ENCODE data around the gene VDR.

VDR gene

GRCh38 chr12:47863467-47863866 lies 41.3 kb downstream of the VDR start:
- Histone ChIP-seq H3K4me3 (ENCODE audit: low read depth in 1 of 2, low read length in 2 of 2) (no peak overlapping the region), H3K36me3 (ENCODE audit: control insufficient read depth in 1 of 2, insufficient read depth in 2 of 2, low read length in 2 of 2) (peaks cover 38 to 71% of the 10 kb centered on the region in 2 donors), H3K4me1 (ENCODE audit: control insufficient read depth in 1 of 2, insufficient read depth in 2 of 2, low read length in 2 of 2) (peaks cover 32 to 47% of the 10 kb centered on the region in 2 donors), H3K27me3 (ENCODE audit: control insufficient read depth in 1 of 2, insufficient read depth in 2 of 2, low read length in 2 of 2) (no peaks in the 10 kb centered on the region), H3K9ac (ENCODE audit: low read depth in 1 of 2, low read length in 2 of 2) (no peak overlapping the region), H3K9me3 (ENCODE audit: control insufficient read depth in 1 of 2, low read length in 2 of 2) (no peaks in the 10 kb centered on the region), H3K27ac (ENCODE audit: low read depth, low read length) (no peak overlapping the region)

GRCh38 chr12:47862881-47863280 lies 41.9 kb downstream of the VDR start:
- Histone ChIP-seq H3K27me3 (ENCODE audit: control insufficient read depth in 1 of 2, insufficient read depth in 2 of 2, low read length in 2 of 2) (no peaks in the 10 kb centered on the region), H3K9me3 (ENCODE audit: control insufficient read depth in 1 of 2, low read length in 2 of 2) (no peaks in the 10 kb centered on the region), H3K27ac (ENCODE audit: low read depth, low read length) (no peak overlapping the region), H3K9ac (ENCODE audit: low read depth in 1 of 2, low read length in 2 of 2) (no peak overlapping the region), H3K36me3 (ENCODE audit: control insufficient read depth in 1 of 2, insufficient read depth in 2 of 2, low read length in 2 of 2) (peaks cover 39 to 72% of the 10 kb centered on the region in 2 donors), H3K4me1 (ENCODE audit: control insufficient read depth in 1 of 2, insufficient read depth in 2 of 2, low read length in 2 of 2) (peaks cover 26 to 49% of the 10 kb centered on the region in 2 donors), H3K4me3 (ENCODE audit: low read depth in 1 of 2, low read length in 2 of 2) (no peak overlapping the region)

GRCh38 chr12:47862167-47862750 lies 42.5 kb downstream of the VDR start:
- no peaks in the 10 kb centered on the region for H3K9me3 ChIP-seq (ENCODE audit: control insufficient read depth in 1 of 2, low read length in 2 of 2)
- no peak overlapping the region for H3K27ac ChIP-seq (ENCODE audit: low read depth, low read length)
- no peak overlapping the region for H3K9ac ChIP-seq (ENCODE audit: low read depth in 1 of 2, low read length in 2 of 2)
- H3K4me3 ChIP-seq (ENCODE audit: low read depth in 1 of 2, low read length in 2 of 2): no peak overlapping the region
- H3K27me3 ChIP-seq (ENCODE audit: control insufficient read depth in 1 of 2, insufficient read depth in 2 of 2, low read length in 2 of 2): no peaks in the 10 kb centered on the region
- peaks cover 24 to 46% of the 10 kb centered on the region in 2 donors for H3K4me1 ChIP-seq (ENCODE audit: control insufficient read depth in 1 of 2, insufficient read depth in 2 of 2, low read length in 2 of 2)
- H3K36me3 ChIP-seq (ENCODE audit: control insufficient read depth in 1 of 2, insufficient read depth in 2 of 2, low read length in 2 of 2): peaks cover 43 to 72% of the 10 kb centered on the region in 2 donors

GRCh38 chr12:47860873-47861272 lies 43.9 kb downstream of the VDR start:
- Histone ChIP-seq H3K27me3 (ENCODE audit: control insufficient read depth in 1 of 2, insufficient read depth in 2 of 2, low read length in 2 of 2) (no peaks in the 10 kb centered on the region), H3K4me1 (ENCODE audit: control insufficient read depth in 1 of 2, insufficient read depth in 2 of 2, low read length in 2 of 2) (peaks cover 24 to 46% of the 10 kb centered on the region in 2 donors), H3K36me3 (ENCODE audit: control insufficient read depth in 1 of 2, insufficient read depth in 2 of 2, low read length in 2 of 2) (peaks cover 50 to 83% of the 10 kb centered on the region in 2 donors), H3K4me3 (ENCODE audit: low read depth in 1 of 2, low read length in 2 of 2) (no peak overlapping the region), H3K27ac (ENCODE audit: low read depth, low read length) (no peak overlapping the region), H3K9me3 (ENCODE audit: control insufficient read depth in 1 of 2, low read length in 2 of 2) (no peaks in the 10 kb centered on the region), H3K9ac (ENCODE audit: low read depth in 1 of 2, low read length in 2 of 2) (no peak overlapping the region)

- Histone ChIP-seq H3K9ac (ENCODE audit: low read depth in 1 of 2, low read length in 2 of 2) (no peak overlapping the region), H3K27me3 (ENCODE audit: control insufficient read depth in 1 of 2, insufficient read depth in 2 of 2, low read length in 2 of 2) (no peaks in the 10 kb centered on the region), H3K9me3 (ENCODE audit: control insufficient read depth in 1 of 2, low read length in 2 of 2) (no peaks in the 10 kb centered on the region), H3K4me3 (ENCODE audit: low read depth in 1 of 2, low read length in 2 of 2) (no peak overlapping the region), H3K27ac (ENCODE audit: low read depth, low read length) (no peak overlapping the region), H3K36me3 (ENCODE audit: control insufficient read depth in 1 of 2, insufficient read depth in 2 of 2, low read length in 2 of 2) (peaks cover 50 to 88% of the 10 kb centered on the region in 2 donors), H3K4me1 (ENCODE audit: control insufficient read depth in 1 of 2, insufficient read depth in 2 of 2, low read length in 2 of 2) (peaks cover 24 to 46% of the 10 kb centered on the region in 2 donors)
Observed at GRCh38 chr12:47860279-47860841, 44.4 kb downstream of the VDR start.

GRCh38 chr12:47858511-47859266 lies 46.1 kb downstream of the VDR start:
- H3K27ac ChIP-seq (ENCODE audit: low read depth, low read length): no peak overlapping the region
- no peaks in the 10 kb centered on the region for H3K27me3 ChIP-seq (ENCODE audit: control insufficient read depth in 1 of 2, insufficient read depth in 2 of 2, low read length in 2 of 2)
- no peak overlapping the region for H3K9ac ChIP-seq (ENCODE audit: low read depth in 1 of 2, low read length in 2 of 2)
- peaks cover 50 to 83% of the 10 kb centered on the region in 2 donors for H3K36me3 ChIP-seq (ENCODE audit: control insufficient read depth in 1 of 2, insufficient read depth in 2 of 2, low read length in 2 of 2)
- H3K9me3 ChIP-seq (ENCODE audit: control insufficient read depth in 1 of 2, low read length in 2 of 2): no peaks in the 10 kb centered on the region
- peaks cover 24 to 38% of the 10 kb centered on the region in 2 donors for H3K4me1 ChIP-seq (ENCODE audit: control insufficient read depth in 1 of 2, insufficient read depth in 2 of 2, low read length in 2 of 2)
- no peak overlapping the region for H3K4me3 ChIP-seq (ENCODE audit: low read depth in 1 of 2, low read length in 2 of 2)

- no peak overlapping the region for H3K4me3 ChIP-seq (ENCODE audit: low read depth in 1 of 2, low read length in 2 of 2)
- H3K4me1 ChIP-seq (ENCODE audit: control insufficient read depth in 1 of 2, insufficient read depth in 2 of 2, low read length in 2 of 2): peaks cover 12 to 22% of the 10 kb centered on the region in 2 donors
- H3K9me3 ChIP-seq (ENCODE audit: control insufficient read depth in 1 of 2, low read length in 2 of 2): no peaks in the 10 kb centered on the region
- H3K27me3 ChIP-seq (ENCODE audit: control insufficient read depth in 1 of 2, insufficient read depth in 2 of 2, low read length in 2 of 2): no peaks in the 10 kb centered on the region
- no peak overlapping the region for H3K27ac ChIP-seq (ENCODE audit: low read depth, low read length)
- H3K9ac ChIP-seq (ENCODE audit: low read depth in 1 of 2, low read length in 2 of 2): no peak overlapping the region
- peaks cover 46 to 80% of the 10 kb centered on the region in 2 donors for H3K36me3 ChIP-seq (ENCODE audit: control insufficient read depth in 1 of 2, insufficient read depth in 2 of 2, low read length in 2 of 2)
Observed at GRCh38 chr12:47856721-47857575, 47.8 kb downstream of the VDR start.

GRCh38 chr12:47856094-47856493 lies 48.7 kb downstream of the VDR start:
- Histone ChIP-seq H3K27me3 (ENCODE audit: control insufficient read depth in 1 of 2, insufficient read depth in 2 of 2, low read length in 2 of 2) (no peaks in the 10 kb centered on the region), H3K9ac (ENCODE audit: low read depth in 1 of 2, low read length in 2 of 2) (no peak overlapping the region), H3K4me1 (ENCODE audit: control insufficient read depth in 1 of 2, insufficient read depth in 2 of 2, low read length in 2 of 2) (peaks cover 12 to 17% of the 10 kb centered on the region in 2 donors), H3K27ac (ENCODE audit: low read depth, low read length) (no peak overlapping the region), H3K9me3 (ENCODE audit: control insufficient read depth in 1 of 2, low read length in 2 of 2) (no peaks in the 10 kb centered on the region), H3K36me3 (ENCODE audit: control insufficient read depth in 1 of 2, insufficient read depth in 2 of 2, low read length in 2 of 2) (peaks cover 44 to 80% of the 10 kb centered on the region in 2 donors), H3K4me3 (ENCODE audit: low read depth in 1 of 2, low read length in 2 of 2) (no peak overlapping the region)

GRCh38 chr12:47855502-47855901 lies 49.3 kb downstream of the VDR start:
- Histone ChIP-seq H3K36me3 (ENCODE audit: control insufficient read depth in 1 of 2, insufficient read depth in 2 of 2, low read length in 2 of 2) (peaks cover 43 to 80% of the 10 kb centered on the region in 2 donors), H3K4me1 (ENCODE audit: control insufficient read depth in 1 of 2, insufficient read depth in 2 of 2, low read length in 2 of 2) (peaks cover 12% of the 10 kb centered on the region in 2 donors), H3K9ac (ENCODE audit: low read depth in 1 of 2, low read length in 2 of 2) (no peak overlapping the region), H3K9me3 (ENCODE audit: control insufficient read depth in 1 of 2, low read length in 2 of 2) (no peaks in the 10 kb centered on the region), H3K4me3 (ENCODE audit: low read depth in 1 of 2, low read length in 2 of 2) (no peak overlapping the region), H3K27me3 (ENCODE audit: control insufficient read depth in 1 of 2, insufficient read depth in 2 of 2, low read length in 2 of 2) (no peaks in the 10 kb centered on the region), H3K27ac (ENCODE audit: low read depth, low read length) (no peak overlapping the region)
